NCI-H2081 treated with DMSO at 0.1 percent for 48 hours (cell line): ENCODE results near the gene MMRN2.

ENCODE experiments used
- DNase-seq: peaks from one replicate; lab custom pipeline; 2025; lab: John Stamatoyannopoulos, UW

MMRN2 gene

DNA sequence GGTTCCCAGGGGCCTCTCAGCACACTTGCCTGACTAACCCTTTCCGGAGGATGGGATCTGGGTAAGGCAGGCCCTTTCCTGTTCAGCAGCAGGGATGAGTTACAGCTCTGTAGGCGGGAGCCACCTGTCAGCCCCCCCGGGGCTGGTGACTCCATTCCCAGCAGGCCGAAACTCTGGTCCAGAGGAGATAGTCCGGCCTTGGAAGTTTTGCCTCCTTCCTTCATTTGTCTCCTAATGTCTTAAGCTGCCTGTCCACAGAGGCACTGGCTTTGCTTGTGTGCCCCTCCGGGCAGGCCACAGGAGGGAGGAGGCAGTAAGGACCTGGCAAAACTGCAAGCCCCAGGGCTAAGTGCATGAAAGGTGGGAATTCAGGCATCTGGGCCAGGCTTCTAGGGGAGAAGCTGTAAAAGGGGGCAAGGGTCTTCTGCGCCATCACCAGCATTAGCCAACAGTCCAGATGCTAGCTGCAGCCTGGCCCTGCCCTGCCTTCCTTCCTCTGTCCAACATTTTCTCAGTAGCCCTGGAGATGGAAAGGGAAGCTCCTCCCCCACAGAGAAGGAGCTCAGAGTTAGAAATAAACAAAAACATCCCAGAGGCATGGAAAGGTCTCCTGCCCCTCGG lies 12.1 kb upstream of the MMRN2 start:
- DNase-seq = no peak

DNA sequence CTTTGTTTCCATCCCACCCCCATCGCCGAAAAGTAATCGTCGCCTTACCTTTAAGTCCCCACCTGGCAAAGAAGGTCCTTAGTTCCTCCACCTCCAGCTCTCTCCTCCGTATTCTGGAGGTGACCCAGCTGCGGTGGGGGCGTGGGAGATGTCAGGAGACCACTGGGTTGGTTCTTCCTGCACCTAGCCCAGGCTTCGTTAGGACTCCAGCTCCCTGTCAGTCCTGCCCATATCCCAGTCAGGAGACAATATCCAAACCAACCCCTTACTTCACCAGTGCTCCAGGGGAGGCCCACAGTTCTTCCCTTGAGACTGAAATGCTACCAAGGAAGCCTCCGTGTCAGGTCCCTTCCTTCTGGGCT lies 11.6 kb upstream of the MMRN2 start:
- DNase-seq = no peak

DNA sequence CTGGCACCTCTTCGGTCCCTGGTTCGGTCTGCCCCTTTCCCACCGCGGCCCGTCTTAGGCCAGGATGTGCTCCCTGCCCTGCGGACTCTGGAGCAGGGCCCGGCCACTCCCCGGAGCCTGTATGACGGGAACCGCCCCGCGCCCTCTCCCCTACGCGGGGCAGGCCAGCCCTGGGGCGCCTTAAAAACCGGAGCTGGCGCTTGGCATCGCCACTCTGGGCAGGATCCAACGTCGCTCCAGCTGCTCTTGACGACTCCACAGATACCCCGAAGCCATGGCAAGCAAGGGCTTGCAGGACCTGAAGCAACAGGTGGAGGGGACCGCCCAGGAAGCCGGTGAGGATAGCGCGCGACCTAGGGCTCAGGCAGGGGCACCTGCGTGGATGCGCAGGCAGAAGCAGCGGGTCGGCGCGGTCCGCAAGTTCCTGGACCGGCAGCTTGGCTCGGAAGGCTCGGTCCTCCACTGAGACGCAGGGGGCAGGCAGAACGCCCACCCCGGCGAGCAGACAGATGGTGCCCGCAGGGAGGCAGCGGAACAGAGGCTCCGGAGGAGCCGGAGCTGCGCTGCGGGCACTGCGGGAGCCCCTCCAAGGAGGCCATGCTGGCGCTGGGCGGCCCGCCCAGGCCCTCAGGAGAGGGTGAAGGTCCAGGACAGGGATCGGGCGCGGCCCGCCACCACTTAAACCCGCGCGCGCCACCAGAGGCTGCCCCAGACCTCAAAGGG lies 11.0 kb upstream of the MMRN2 start, which contains the start of gene ADIRF:
TSS of gene ADIRF (plus strand) at position 212 of the 723 bp plus-strand sequence. CDS start at position 275, 63 bp downstream.
- no peak for DNase-seq

DNA sequence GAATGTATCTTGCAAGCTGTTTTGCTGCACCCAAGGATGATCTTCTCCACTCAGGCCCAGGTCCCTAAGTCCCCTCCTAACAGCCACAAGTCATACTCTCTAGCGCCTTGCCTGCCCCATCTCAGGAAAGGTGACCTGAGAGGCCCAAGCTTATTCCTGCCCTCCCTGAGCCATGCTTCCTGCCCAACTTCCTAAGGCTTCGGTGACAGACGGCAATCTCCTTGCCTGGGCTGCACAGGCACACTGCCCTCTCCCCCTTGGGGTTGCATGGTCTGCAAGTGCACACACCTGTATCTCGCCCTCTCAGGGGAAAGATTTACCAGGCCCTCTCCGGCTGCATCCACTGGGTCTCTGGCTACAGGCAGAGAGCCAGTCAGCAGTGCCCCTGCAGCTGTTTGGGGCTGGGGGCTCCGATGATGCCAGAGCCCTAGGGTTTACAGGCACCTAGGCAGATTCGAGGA lies 10.1 kb upstream of the MMRN2 start:
- DNase-seq = no peak

DNA sequence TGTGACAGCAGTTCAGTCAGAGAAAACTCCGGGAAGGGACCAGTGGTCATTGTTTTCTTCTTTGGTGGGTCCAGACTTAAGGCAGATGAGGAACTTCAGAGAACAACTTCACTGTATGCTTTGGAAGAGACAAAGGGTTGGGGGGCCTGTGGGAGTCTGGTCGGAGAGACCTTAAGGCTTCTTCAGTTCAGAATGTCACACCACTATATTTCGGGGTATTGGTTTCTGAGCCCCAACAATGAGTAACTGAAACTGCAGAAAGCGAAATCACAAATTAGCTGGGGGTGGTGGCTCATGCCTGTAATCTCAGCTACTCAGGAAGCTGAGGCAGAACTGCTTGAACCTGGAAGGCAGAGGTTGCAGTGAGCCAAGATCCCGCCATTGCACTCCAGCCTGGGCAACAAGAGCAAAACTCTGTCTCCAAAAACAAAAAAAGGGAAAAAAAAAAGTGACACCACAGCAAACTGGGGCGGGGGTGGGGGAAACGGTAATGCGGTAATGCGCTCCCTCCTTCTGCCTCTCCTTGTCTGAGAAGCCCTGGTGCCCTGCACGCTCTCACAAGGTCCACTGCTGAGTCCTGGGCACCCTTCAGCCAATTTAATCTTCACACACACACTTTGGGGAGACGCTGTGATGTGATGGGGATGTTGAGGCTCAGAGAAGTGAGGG lies 8.7 kb upstream of the MMRN2 start:
- DNase-seq = no peak

- DNase-seq = no peak
These were observed 7.4 kb upstream of the MMRN2 start for GRCh38 chr10:86964847-86965190.

- DNase-seq = no peak
These were observed 6.8 kb upstream of the MMRN2 start for GRCh38 chr10:86964061-86964846.

DNA sequence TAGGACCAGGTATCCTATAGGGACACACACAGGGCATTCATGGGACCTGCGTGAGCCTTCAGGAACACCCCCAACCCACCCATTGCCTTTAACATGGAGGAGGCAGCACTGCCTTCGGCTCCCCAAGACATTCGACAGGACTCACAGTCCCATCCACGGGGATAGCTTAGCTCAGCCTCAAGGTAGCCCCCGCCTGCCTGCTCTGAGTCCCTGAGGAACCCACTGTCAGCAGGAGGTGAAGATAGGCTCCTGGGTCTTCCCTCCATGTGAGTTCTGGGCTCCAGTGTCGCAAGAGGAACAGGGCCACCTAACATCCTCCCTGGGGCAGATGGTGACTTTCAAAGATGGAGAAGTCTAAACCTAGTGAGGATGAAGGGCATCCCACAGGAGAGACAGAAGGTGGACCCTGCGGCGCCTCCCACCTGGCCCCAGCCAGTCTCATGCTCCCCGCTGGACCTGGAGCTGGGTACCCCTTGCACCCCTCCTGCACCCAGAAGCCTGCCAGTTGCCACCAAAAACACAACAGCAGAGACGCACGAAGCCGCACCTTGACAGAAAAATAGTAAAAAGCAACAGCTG lies 6.0 kb upstream of the MMRN2 start:
- no peak for DNase-seq

GRCh38 chr10:86962981-86963310 lies 5.5 kb upstream of the MMRN2 start:
- no peak for DNase-seq

GRCh38 chr10:86962136-86962980 lies 4.9 kb upstream of the MMRN2 start:
- DNase-seq = no peak

DNA sequence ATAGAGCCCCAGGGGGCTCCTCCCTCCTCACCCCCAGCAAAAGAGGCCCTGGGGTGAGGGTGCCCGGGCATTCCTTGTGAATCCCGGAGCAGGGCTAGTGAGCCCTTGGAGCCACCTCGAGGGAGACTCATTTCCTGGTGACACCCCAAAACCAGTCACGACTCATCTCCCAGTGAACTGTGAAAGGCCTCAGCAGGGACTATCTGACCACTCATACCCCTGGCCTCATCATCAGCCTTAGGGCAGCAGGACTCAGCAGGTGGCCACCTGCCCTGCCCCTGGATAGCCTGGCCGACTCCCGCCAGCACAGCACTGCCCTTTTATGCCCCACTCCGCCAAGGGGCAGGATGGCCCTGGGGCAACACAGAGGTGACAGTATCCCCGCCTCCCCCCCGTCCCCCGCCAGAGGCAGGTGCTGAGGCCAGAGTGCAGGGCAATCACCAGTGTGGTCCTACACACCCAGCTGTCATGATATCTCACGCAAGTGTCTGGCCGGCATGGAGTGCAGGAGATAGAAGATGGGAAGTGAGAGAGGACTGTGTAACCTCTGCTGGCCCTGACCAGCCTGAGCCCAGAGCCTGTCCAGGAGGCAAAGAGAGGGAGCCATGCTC lies 4.2 kb upstream of the MMRN2 start:
- DNase-seq = no peak

- no peak for DNase-seq
These were observed 3.5 kb upstream of the MMRN2 start for GRCh38 chr10:86960863-86961434.

GRCh38 chr10:86960003-86960862 lies 2.8 kb upstream of the MMRN2 start:
- DNase-seq = no peak

- DNase-seq = no peak
These were observed 2.3 kb upstream of the MMRN2 start for GRCh38 chr10:86959737-86960002.

GRCh38 chr10:86958901-86959736 lies 1.7 kb upstream of the MMRN2 start:
- DNase-seq = no peak

DNA sequence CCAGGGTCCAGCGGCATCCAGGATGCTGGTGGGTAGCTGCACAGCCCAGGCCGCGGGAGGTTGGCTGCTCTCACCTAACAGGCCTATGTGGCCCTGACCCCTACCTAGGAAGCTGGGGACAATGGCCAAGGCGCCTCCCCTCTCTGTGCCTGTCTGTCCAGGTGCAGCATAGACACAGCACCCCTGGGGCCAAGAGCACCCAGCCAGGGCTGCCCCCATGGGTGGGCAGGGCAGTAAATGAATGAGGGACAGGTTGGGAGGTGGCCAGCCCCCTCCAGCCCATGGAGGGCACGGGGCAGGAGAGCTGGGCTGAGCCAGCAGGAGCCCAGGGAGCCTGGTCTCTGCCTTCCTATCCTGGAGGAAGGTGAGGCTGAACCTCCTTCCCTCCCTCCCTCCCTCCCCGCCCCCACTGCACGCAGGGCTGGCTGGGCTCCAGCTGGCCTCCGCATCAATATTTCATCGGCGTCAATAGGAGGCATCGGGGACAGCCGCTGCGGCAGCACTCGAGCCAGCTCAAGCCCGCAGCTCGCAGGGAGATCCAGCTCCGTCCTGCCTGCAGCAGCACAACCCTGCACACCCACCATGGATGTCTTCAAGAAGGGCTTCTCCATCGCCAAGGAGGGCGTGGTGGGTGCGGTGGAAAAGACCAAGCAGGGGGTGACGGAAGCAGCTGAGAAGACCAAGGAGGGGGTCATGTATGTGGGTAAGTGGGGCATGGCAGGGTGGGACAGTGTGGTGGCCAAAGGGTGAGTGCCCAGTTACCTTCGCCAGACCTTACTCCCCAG lies 893 bp upstream of the MMRN2 start, which contains the start of gene SNCG:
TSS of gene SNCG (plus strand) at position 484 of the 785 bp plus-strand sequence. CDS start at position 583, 99 bp downstream.
- DNase-seq = no peak

DNA sequence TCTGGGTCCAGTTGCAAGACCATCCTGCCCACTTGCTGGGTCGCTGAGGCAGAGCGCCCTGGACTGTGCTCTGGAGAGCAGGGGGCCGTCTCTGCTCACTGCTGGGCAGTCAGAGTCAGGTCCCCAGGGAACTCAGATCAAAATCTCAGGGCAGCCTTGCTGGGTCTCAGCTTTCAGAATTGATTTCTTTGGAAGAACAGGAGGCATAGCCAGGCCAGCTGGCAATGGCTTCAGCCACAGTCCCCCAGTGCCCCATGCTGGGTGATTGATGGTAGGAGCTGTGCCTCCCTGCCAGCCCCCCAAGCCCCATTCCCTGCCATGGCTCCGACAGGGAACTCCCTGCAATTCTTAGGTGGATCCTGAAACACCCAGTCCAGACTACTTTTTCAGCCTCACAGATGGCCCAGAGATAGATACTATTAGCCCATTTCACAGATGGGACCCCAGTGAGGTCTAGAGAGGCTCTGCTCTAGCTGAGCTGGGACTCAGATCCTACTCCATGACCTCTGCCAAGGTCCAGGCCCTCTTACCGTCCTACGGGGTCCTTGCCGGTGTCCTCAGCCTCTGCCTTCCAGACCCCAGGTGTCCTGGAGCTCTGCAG lies 467 bp downstream of the MMRN2 start:
- DNase-seq = no peak
